Diencephalon (tissue), 1 donor: ENCODE data around the gene CXCR3. TPM values are rescaled to one million over a fixed set of nuclear protein-coding genes. Genes with fewer than 3 reads are reported as not detected.

Experiments
- total RNA-seq: library from RNA; depleted of rRNA; stranded (reverse); fragments of >200 nt; gene quantifications from one replicate; pipeline ENCODE4 v1.2.3, GENCODE V29; 2014

CXCR3 gene
- not detected for total RNA-seq

GRCh38 chrX:71618303-71618721, at the start of gene CXCR3:
Gene CXCR3 (minus strand): TSS chrX:71618511. CDS start chrX:71618449, 62 bp downstream.

GRCh38 chrX:71667328-71668247, 49.3 kb upstream of the CXCR3 start, which contains the start of gene LOC101059915:
Gene LOC101059915 (plus strand): TSS chrX:71667546.

GRCh38 chrX:71578253-71579135, 39.8 kb downstream of the CXCR3 start, which contains the start of gene GCNA:
Gene GCNA (plus strand): TSS chrX:71578437. CDS start chrX:71580822, 2,385 bp downstream.

Other genes starting within 250 kb of the CXCR3 start
- 191 TPM for gene OGT, start 85.4 kb downstream of the CXCR3 start, total RNA-seq
- gene GCNA, start 40.1 kb downstream of the CXCR3 start, total RNA-seq: 2.8 TPM
- not detected for gene CXorf49, start 99.8 kb upstream of the CXCR3 start, total RNA-seq
- not detected for gene CXorf49B, start 144.8 kb upstream of the CXCR3 start, total RNA-seq